ENCODE results near the gene RCHY1.
"Not testable (repeated sequence)": the region's sequence is repeated elsewhere in the genome, so short reads cannot be mapped to it uniquely, and the experiment has no call there.

The RCHY1 gene

DNA sequence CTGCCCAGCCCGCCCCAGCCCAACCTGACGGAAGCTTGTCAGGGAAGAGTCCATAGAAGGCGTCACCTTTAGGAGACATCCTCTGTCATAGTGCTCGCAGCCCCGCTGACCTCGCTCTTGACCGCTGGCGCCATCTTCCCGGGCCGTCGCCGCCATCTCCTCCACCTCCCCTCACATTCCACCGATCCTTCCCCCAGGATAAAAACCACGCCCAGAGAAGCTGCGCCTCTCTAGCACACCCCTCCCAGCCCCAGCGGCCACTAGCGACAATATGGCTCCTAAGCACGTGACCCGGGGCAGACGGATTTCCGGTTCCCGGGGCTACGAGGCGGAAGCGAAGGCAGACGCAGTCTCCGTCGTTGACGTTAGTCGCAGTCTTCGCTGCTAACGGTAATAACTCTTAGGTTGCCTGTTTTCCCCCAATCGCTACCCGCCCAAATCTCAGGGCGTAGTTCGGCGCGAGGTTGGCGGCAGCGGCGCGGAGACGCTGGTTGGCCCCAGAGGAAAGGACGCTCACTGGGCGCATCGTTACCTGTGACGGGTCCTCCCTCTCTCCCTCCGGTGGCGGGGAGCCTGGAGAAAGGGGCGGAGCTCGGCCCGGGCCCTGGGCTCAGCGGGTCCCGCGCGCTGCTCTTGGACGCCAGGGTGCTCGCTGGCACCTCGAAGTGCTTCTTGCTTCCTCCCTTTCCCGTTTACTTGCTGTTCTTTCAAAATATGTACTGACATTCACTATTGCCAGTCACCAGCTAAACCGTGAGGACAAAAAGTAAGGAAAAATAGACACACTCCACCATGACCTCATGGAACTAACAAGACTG is at the start of gene RCHY1, which contains the start of gene THAP6:
RCHY1 (minus strand) TSS at position 273 of the 818 bp plus-strand sequence; CDS start at position 156, 117 bp downstream.
THAP6 (plus strand) TSS at position 343 of the 818 bp plus-strand sequence. CDS start 980 bp downstream, outside the sequence.
- DNase-seq: peak; percentile 99

DNA sequence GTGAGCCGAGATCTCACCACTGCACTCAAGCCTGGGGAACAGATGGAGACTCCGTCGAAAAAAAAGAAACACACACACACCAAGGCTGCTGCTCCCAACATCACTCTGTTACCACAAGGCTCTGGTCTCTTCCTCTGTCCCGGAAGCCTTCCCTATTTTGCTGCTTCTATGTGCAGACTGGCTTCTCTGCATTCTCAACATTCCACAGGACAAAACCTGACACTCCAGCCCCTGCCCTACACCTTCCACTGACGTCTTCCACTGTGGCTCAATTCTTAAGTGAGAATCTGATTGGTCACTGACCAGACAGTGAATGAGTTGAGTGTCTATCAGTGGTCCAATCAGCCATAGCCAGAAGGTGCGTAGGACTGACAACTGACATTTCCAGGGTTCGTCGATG is 47.6 kb upstream of the RCHY1 start:
- DNase-seq: no peak

DNA sequence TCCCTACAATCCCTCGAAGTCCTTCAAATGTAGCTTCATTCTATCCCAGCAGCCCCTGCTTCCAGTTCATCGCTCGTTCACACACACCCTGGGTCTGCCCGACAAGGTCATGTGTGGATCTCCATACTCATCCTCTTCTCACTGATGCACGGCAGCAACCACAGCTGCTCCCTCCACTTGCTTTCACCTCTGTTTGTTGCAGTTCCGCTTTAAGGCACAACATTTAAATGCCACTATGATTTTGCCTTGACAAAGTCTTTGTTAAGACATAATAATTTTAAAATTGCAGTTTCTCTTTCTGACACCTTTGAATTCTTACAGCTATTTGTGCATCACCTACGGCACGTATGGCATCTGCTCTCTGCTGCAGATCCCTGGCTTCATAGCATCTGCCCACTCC is 43.5 kb upstream of the RCHY1 start:
- no peak for DNase-seq

DNA sequence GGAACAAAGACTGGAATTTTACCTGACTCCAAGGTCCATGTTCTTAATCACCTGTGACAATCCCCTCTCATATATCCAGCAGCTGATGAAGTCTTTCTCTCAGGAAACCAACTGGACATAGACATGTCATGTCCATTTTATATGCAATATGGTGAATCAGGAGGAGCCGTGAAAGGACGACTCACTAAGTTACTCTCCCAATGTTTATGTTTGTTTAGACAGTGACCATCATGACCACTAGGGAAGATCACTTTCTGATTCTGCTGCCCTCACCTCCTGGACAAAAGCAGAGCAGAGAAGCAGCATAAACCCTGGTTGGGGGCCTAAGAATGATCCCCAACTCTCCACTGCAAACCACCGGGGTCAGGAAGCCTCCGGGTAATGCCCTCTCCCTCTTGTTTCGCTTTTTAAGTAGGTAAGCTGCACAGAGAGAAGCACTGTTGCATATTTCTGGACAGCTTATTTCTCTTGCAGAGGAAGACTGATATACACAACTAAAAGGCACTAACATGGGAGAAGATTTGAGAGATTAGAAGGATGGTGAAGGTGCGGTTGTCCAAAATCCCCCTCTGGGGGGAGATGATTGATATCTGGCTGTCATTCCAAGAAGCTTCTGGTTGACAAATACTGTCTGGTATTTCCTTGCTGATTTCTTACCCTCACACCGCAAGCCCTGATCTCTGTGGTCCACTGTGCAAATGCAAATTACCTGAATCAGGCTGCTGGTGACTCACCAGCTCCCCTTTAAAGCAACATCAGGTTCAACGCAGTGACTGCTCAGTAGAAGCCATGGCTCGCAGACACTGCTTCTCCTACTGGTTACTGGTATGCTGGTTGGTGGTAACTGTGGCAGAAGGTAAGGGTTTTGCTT is 41.3 kb upstream of the RCHY1 start, which contains the start of gene ODAPH:
ODAPH (plus strand) TSS at position 773 of the 871 bp plus-strand sequence; CDS start at position 790, 17 bp downstream.
- DNase-seq: no peak

DNA sequence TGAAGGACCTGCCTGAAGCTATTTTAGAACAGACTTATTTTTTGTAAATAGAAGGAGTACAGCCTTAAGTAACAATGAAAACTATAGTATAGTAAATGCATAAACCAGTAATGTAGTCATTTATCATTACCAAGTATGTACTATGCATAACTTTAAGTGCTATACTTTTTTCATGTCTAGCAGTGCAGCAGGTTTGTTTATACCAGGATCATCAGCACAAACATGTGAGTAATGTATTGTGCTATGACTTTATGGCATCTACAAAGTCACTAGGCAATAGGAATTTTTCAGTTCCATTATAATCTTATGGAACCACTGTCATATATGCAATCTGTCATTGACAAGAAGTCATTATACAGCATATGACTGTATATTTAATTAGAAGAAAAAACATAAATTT is 38.2 kb upstream of the RCHY1 start:
- DNase-seq: no peak

DNA sequence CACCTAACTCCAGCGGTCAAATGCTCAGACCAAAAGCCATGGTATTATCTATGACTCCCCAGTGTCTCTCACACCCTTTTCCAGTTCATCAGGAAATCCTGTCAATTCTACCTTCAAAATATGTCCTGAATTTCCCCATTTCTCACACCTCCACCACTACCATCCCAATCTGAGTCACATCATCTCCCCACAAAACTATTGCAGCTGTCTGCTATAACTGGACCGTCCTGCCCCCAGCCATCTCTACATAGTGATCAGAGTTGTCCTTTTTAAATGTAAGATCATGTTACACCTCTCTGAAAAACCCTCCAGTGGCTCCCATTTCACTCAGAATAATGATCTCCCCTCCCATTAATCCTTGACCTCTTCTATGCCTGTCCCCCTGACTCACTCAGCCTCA is 34.8 kb upstream of the RCHY1 start:
- DNase-seq: no peak

DNA sequence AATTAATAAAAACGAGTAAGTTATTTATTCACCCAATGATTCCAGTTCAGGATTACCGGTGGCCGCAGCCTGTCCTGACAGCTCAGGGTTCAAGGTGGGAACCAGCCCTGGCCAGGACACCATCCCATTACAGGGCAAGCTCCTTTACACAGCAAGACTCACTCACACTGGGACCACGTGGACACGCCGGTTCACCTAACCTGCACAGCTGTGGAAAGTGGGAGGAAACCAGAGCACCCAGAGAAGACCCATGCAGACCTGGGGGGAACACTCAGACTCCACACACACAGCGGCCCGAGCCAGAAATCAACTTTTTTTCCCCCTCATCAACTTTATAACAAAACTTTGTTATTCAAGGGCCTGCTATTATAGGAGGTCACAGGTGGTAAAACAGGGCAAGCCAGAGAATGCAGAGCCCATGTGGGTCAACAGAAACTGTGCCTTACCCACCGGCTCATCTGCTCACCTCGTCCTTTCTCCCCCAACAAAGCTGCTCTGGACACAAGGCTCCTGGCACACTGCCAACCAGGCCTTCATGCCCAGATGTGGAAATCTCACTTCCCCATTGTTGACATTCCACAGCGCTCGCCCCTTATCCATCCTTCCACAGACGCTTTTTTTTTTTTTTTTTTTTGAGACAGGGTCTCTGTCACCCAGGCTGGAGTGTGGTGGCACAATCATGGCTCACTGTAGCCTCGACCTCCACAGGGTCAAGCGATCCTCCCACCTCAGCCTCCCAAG is 33.6 kb upstream of the RCHY1 start:
- peak; percentile 9 for DNase-seq

DNA sequence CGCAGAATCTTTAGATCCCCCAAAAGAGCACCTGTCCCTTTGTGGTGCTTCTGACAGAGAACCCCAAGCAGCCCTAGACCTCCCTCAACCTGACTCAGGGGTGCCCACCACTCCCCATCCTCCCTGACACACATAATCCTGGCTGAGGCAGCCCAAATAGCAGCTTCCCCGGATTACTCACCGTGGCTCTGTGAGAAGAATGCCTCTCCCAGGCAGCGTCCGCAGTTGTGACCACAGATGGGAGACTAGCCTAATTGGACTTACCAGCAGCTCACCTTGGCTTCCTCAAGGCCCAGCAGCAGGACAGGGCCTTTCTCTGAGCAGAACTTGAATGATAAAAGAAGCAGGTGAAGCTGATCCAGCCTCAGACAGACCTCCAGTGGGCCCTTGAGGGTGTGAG is 31.3 kb upstream of the RCHY1 start:
- DNase-seq: no peak

DNA sequence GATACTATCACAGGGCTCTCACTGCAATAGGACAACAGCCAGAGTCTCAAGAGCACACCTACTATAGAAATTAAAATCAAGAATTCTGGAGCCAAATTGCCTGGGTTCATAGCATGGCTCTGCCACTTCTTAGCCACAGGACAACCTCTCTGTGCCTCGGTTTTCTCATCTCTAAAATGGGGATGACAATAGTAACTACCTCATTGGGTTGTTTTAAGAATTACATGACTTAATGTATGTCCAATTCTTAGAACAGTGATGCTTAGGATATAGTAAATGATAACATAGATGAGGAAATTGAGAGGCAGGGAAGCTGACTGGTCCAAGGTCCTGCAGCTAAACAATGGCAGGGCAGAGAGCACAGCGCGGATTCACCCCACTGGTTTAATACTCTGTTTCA is 30.7 kb upstream of the RCHY1 start:
- DNase-seq: no peak

DNA sequence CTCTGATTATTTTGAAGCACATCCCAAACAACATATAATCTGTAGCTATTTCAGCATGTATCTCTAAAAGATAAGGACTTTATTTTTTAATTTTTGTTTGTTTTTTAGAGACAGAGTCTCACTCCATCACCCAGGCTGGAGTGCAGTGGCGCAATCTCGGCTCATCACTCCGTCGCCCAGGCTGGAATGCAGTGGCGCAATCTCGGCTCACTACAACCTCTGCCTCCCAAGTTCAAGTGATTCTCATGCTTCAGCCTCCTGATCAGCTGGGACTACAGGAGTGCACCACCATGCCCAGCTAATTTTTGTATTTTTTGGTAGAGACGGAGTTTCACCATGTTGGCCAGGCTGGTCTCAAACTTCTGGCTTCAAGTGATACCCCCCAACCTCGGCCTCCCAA is 30.0 kb upstream of the RCHY1 start:
- DNase-seq: not testable (repeated sequence)

DNA sequence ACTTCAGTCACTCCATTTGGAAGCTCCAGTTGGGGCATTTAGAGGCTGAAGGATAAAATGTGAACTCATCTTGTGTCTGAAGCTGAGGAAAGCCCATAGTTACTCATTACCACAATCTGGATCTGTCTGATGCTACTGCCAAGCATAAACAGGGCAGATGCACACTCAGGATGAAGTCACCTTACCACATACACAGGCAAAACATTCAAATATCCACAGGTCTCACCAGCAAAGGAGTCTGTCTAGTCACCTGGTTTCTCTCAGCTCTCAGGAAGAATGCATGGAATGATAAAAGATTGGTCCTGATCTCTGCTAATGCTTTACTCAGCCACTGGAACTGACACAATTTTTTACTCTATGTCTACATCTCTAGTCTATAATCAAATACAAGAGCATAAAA is 28.6 kb upstream of the RCHY1 start:
- no peak for DNase-seq

DNA sequence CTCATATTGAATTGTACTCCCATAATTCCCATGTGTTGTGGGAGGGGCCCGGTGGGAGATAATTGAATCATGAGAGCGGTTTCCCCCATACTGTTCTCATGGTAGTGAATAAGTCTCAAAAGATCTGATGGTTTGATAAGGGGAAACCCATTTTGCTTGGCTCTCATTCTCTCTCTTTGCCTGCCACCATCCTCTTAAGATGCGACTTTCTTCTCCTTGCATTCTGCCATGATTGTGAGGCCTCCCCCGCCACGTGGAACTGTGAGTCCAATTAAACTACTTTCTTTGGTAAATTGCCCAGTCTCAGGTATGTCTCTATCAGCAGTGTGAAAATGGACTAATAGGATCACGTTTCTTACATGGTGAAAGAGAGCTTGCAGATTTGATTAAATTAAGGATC is 23.1 kb upstream of the RCHY1 start:
- not testable (repeated sequence) for DNase-seq

DNA sequence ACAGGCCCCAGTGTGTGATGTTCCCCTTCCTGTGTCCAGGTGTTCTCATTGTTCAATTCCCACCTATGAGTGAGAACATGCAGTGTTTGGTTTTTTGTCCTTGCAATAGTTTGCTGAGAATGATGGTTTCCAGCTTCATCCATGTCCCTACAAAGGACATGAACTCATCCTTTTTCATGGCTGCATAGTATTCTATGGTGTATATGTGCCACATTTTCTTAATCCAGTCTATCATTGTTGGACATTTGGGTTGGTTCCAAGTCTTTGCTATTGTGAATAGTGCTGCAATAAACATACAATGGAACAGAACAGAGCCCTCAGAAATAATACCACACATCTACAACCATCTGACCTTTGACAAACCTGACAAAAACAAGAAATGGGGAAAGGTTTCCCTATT is 19.7 kb upstream of the RCHY1 start:
- DNase-seq: not testable (repeated sequence)

DNA sequence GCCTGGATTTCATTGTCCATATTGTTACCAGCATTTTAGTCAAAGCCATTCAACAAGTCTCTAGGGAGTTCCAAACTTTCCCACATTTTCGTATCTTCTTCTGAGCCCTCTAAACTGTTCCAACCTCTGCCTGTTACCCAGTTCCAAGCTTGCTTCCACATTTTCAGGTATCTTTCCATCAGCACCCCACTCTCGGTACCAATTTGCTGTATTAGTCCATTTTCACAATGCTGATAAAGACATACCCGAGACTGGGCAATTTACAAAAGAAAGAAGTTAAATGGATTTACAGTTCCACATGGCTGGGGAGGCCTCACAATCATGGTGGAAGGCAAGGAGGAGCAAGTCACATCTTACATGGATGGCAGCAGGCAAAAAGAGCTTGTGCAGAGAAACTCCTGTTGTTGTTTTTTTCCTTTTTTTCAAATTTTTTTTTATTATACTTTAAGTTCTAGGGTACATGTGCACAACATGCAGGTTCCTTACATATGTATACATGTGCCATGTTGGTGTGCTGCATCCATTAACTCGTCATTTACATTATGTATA is 19.2 kb upstream of the RCHY1 start:
- DNase-seq: not testable (repeated sequence)

DNA sequence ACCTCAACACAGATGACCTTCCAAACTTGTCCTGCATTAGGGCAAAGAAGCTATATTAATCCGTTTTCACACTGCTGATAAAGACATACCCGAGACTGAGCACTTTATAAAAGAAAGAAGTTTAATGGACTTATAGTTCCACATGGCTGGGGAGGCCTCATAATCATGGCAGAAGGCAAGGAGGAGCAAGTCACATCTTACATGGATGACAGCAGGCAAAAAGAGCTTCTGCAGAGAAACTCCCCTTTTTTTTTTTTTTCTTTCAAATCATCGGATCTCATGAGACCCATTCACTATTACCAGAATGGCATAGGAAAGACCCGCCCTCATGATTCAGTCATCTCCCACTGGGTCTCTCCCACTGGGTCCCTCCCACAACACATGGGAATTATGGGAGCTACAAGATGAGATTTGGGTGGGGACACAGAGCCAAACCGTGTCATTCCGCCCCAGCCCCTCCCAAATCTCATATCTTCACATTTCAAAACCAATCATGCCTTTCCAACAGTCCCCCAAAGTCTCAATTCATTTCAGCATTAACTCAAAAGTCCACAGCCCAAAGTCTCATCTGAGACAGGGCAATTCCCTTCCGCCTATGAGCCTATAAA is 17.4 kb upstream of the RCHY1 start:
- not testable (repeated sequence) for DNase-seq

DNA sequence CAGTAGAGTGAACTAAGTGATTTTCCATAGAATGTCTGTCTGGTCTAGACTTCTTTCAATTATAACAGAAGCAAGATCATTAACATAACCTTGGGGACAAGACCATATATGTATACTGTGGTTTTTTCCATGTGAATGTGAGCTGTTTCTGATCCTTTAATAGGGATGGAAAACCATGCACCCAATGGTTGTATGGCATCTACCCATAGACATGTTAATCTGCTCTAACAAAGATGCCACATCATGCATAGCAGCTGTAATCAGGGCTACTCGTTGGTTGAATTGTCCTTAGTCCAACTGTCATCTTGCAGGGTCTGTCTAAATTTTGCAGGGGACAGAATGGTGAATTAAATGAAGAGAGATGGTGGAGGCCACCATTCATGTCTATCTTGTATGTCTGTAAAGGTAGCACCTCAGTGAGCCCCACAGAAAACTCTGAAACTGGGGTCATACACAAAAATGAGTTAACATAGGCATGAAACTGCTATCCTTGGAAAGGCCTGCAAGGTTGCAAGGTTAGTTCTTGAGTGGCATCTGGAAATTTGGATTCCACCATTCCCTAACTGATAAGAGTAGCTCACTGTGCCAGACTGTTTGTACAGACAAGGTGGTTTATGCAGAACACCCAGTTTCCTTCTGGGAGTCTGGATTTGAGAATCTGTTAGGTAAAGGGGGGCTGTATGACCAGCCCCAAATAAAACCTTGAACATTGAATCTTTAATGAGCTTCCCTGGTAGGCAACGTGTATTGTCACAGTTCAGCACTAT is 16.5 kb upstream of the RCHY1 start:
- DNase-seq: no peak

DNA sequence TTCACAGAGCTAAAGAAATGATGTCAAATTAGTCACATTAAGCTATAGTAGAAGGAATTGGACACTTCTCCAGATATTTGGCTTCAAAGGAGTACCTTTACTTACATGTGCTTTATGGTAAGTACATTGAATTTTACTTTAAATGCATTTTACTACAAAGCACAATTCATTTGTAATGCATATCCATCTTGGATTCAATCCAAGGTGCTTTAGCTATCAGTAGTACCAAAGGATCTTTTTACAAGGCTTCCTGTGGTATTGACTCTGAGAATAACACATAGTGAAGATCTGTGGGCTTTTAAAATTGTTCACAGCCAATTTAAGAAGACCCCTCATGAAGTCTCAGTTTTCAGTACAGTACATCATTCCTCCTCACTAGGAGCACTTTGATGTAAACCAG is 13.3 kb upstream of the RCHY1 start:
- DNase-seq: no peak

DNA sequence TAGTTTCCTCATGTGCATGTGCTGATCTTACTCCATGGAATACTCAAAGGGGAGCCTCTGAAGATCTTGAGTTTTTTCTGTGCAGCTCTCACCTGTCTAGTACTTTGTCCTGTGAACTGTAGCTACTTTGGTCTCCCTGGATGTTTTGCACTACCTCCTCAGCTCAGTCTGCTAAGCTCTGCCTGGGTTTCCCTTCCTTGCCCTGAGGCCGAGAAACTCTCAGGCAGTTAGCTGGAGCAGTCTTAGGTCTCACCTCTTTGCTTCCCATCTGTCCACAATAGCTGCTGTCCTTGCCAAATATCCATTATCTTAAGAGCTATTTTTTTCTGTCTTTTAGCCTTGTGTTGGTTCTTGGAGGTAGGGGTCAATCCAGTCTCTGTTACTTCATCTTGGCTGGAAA is 11.7 kb upstream of the RCHY1 start:
- no peak for DNase-seq

DNA sequence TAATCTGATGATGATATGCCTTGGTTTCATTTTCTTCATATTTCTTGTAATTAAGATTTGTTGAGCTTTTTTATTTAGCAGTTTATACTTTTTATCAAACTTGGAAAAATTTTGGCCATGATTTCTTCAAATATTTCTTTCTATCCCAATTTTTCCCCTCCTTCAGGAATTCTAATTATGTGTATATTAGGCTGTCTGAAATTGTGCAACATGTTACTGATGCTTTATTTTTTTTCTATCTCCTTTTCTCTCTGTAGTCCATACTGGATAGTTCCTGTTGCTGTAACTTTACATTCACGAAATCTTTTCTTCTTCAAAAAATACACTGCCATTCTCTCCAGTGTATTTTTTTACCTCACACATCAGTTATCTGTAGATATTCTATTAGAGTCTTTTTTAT is 10.9 kb upstream of the RCHY1 start:
- no peak for DNase-seq

DNA sequence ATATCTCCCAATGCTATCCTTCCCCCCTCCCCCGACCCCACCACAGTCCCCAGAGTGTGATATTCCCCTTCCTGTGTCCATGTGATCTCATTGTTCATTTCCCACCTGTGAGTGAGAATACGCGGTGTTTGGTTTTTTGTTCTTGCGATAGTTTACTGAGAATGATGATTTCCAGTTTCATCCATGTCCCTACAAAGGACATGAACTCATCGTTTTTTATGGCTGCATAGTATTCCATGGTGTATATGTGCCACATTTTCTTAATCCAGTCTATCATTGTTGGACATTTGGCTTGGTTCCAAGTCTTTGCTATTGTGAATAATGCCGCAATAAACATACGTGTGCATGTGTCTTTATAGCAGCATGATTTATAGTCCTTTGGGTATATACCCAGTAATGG is 5.2 kb upstream of the RCHY1 start:
- not testable (repeated sequence) for DNase-seq

DNA sequence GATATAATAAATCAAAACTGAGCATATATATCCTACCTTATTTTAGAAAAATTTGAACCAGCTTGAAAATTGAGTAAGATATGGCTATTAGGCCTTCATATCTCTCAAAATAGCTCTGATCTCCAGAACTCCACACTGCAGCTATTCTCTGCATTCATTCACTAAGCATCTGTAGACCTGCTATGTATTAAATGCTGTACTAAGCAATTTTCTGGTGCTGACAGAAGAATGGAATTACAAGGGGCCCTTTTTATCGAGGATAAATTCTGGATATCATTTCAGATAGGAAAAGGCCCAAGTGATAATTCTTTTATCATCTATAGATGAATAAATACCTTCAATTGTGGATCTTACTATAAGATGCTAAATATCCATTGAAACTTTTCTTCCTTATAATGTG is 1.9 kb upstream of the RCHY1 start:
- no peak for DNase-seq
